HG03280 (cell line): ENCODE measurements around the gene CAMK2D.
A peak's percentile ranks its signal among the peaks of the same experiment; 100 is the strongest.

ENCODE experiments used
- ATAC-seq: cut with Tn5 transposase; IDR thresholded peaks from one replicate; pipeline ENCODE4 v1.9.1; 2021; ENCODE audit warnings: mild to moderate bottlenecking, moderate library complexity; ENCODE audit not compliant: unreplicated experiment

The CAMK2D gene

GRCh38 chr4:113450295-113451080, 311.1 kb downstream of the CAMK2D start:
- ATAC-seq, result no peak

GRCh38 chr4:113449410-113449974, 312.0 kb downstream of the CAMK2D start:
- no peak for ATAC-seq

- peak; percentile 52 for ATAC-seq
Measured at GRCh38 chr4:113447769-113448168, 313.8 kb downstream of the CAMK2D start.

- no peak for ATAC-seq
Measured at GRCh38 chr4:113447061-113447460, 314.5 kb downstream of the CAMK2D start.

- ATAC-seq, result no peak
Measured at GRCh38 chr4:113446019-113446418, 315.5 kb downstream of the CAMK2D start.

- no peak for ATAC-seq
Measured at GRCh38 chr4:113445286-113445685, 316.3 kb downstream of the CAMK2D start.

- no peak for ATAC-seq
Measured at GRCh38 chr4:113444386-113444785, 317.2 kb downstream of the CAMK2D start.

GRCh38 chr4:113442826-113443225, 318.7 kb downstream of the CAMK2D start:
- no peak for ATAC-seq

GRCh38 chr4:113440371-113440770, 321.2 kb downstream of the CAMK2D start:
- no peak for ATAC-seq

- no peak for ATAC-seq
Measured at GRCh38 chr4:113438596-113438995, 322.9 kb downstream of the CAMK2D start.

GRCh38 chr4:113437129-113437528, 324.4 kb downstream of the CAMK2D start:
- ATAC-seq, result no peak

GRCh38 chr4:113436360-113436759, 325.2 kb downstream of the CAMK2D start:
- no peak for ATAC-seq

- ATAC-seq, result no peak
Measured at GRCh38 chr4:113435893-113436292, 325.6 kb downstream of the CAMK2D start.

GRCh38 chr4:113434247-113434587, 327.3 kb downstream of the CAMK2D start:
- no peak for ATAC-seq

- no peak for ATAC-seq
Measured at GRCh38 chr4:113433536-113434246, 327.8 kb downstream of the CAMK2D start.

GRCh38 chr4:113433116-113433515, 328.4 kb downstream of the CAMK2D start:
- no peak for ATAC-seq

GRCh38 chr4:113423631-113424030, 337.9 kb downstream of the CAMK2D start:
- no peak for ATAC-seq

- no peak for ATAC-seq
Measured at GRCh38 chr4:113420938-113421337, 340.6 kb downstream of the CAMK2D start.

- no peak for ATAC-seq
Measured at GRCh38 chr4:113419631-113420030, 341.9 kb downstream of the CAMK2D start.

GRCh38 chr4:113411496-113411938, 350.0 kb downstream of the CAMK2D start:
- ATAC-seq, result no peak

- no peak for ATAC-seq
Measured at GRCh38 chr4:113410686-113411085, 350.9 kb downstream of the CAMK2D start.

- ATAC-seq, result no peak
Measured at GRCh38 chr4:113409181-113409580, 352.4 kb downstream of the CAMK2D start.
